22Rv1 (cell line): Measurements from ENCODE around the gene ABCF3.

Experiments used
- CTCF ChIP-seq: fragments of 450-650 bp; IDR thresholded peaks from 2 replicates; pipeline ENCODE4 v1.5.1; 2017; ENCODE audit warnings: mild to moderate bottlenecking
- ZFX ChIP-seq: fragments of 450-650 bp; IDR thresholded peaks from 2 replicates; pipeline ENCODE4 v1.6.1; 2017; ENCODE audit warnings: antibody characterized with exemption, borderline replicate concordance

GRCh38 chr3:184203526-184203925, 17.5 kb downstream of the ABCF3 start:
- no peak for TF ChIP-seq CTCF
- no peak for TF ChIP-seq ZFX
